HCT116 (cell line): ENCODE results near the gene FRAT2. TPM values are rescaled to one million over a fixed set of nuclear protein-coding genes. Genes with fewer than 3 reads are reported as not detected.

ENCODE experiments used
- ATAC-seq: fragments of 200-7000 bp; cut with Tn5 transposase; 2 replicates; pipeline ENCODE4 v1.9.1; 2020; ENCODE audit warnings: mild to moderate bottlenecking, moderate library complexity
- BruUV-seq: library from RNA; stranded (reverse); fragments of 400-500 nt; replicated peaks from 2 replicates; lab custom pipeline; 2021; lab: Mats Ljungman, UMichigan
- CTCF ChIA-PET: fragments of 300-600 bp; sonication (Branson Sonifier 250); formaldehyde crosslinking; loops from one replicate; lab custom pipeline; 2021; ENCODE audit warnings: antibody characterized with exemption; lab: Charles Lee
- POLR2A ChIA-PET: fragments of 300-600, 350-600 bp; sonication (Branson Sonifier 250); formaldehyde crosslinking; loops from one replicate; lab custom pipeline; 2021; ENCODE audit warnings: antibody characterized with exemption; lab: Charles Lee
- RAD21 ChIA-PET, 2 experiments: fragments of 300-600 bp; sonication (Branson Sonifier 250); formaldehyde crosslinking; loops; one replicate each; lab custom pipeline; 2023; ENCODE audit warnings: low total read pairs in 2 of 2; ENCODE audit not compliant: uncharacterized antibody in 2 of 2, unreplicated experiment in 2 of 2, low non-redundant PET in 1 of 2; lab: Charles Lee
- DNase-seq: peaks from one replicate; pipeline ENCODE4 v3.0.0-alpha.2; 2010; ENCODE audit warnings: low read depth, low spot score
- H2AFZ ChIP-seq: fragments of 200-600 bp; shearing (Covaris generic), sonication (generic); 2 replicates; pipeline ENCODE4 v1.6.1; 2017; ENCODE audit warnings: low read depth, mixed run types, mixed read lengths, antibody characterized with exemption, low read length; ENCODE audit not compliant: poor library complexity, severe bottlenecking
- H3K27ac ChIP-seq: 2 replicates; pipeline ENCODE4 v1.5.1; 2012; ENCODE audit warnings: low read depth, low read length
- H3K27me3 ChIP-seq: fragments of 200-600 bp; sonication (generic); 2 replicates; pipeline ENCODE4 v1.6.1; 2016; ENCODE audit warnings: mixed run types, low read length, mixed read lengths; ENCODE audit not compliant: insufficient read depth
- H3K36me3 ChIP-seq, 2 experiments: fragments of 200-500 bp in 1 of 2; fragments of 200-600 bp in 1 of 2; sonication (Bioruptor generic) in 1 of 2; sonication (generic) in 1 of 2; 2 replicates each; pipeline versions ENCODE4 v1.5.1 to v1.6.1; 2014 to 2016; ENCODE audit warnings: low read length in 2 of 2, inconsistent platforms in 1 of 2, mixed read lengths in 1 of 2, mixed run types in 1 of 2; ENCODE audit not compliant: insufficient read depth in 2 of 2, control insufficient read depth in 1 of 2
- H3K4me1 ChIP-seq, 2 experiments: fragments of 200-600 bp in 1 of 2; sonication (generic) in 1 of 2; 2 replicates each; pipeline versions ENCODE4 v1.5.1 to v1.6.1; 2012 to 2017; ENCODE audit warnings: low read length in 2 of 2, inconsistent platforms in 1 of 2, mild to moderate bottlenecking in 1 of 2, mixed read lengths in 1 of 2, mixed run types in 1 of 2, moderate library complexity in 1 of 2; ENCODE audit not compliant: insufficient read depth in 2 of 2, control insufficient read depth in 1 of 2
- H3K4me2 ChIP-seq: fragments of 200-600 bp; sonication (generic); 2 replicates; pipeline ENCODE4 v1.6.1; 2017; ENCODE audit warnings: mixed run types, low read length, mixed read lengths
- H3K4me3 ChIP-seq, 2 experiments: fragments of 200-600 bp in 1 of 2; sonication (generic) in 1 of 2; replicated peaks in 1 of 2; 2 replicates each; pipeline ENCODE4 v1.5.1; 2011 to 2016; ENCODE audit warnings: low read length in 2 of 2, control low read depth in 1 of 2, low read depth in 1 of 2, mild to moderate bottlenecking in 1 of 2, mixed read lengths in 1 of 2, mixed run types in 1 of 2
- H3K79me2 ChIP-seq: fragments of 200-600 bp; sonication (generic); 2 replicates; pipeline ENCODE4 v1.6.1; 2017; ENCODE audit warnings: mild to moderate bottlenecking, mixed run types, low read length, moderate library complexity, mixed read lengths; ENCODE audit not compliant: insufficient read depth
- H3K9ac ChIP-seq: fragments of 200-600 bp; sonication (generic); 2 replicates; pipeline ENCODE4 v1.6.1; 2016; ENCODE audit warnings: low read length, mixed read lengths
- H3K9me2 ChIP-seq: fragments of 200-600 bp; sonication (generic), shearing (Covaris generic); 2 replicates; pipeline ENCODE4 v1.6.1; 2017; ENCODE audit warnings: mixed run types, mild to moderate bottlenecking, moderate library complexity; ENCODE audit not compliant: insufficient read depth
- H3K9me3 ChIP-seq, 2 experiments: fragments of 200-500 bp in 1 of 2; fragments of 200-600 bp in 1 of 2; sonication (Bioruptor generic) in 1 of 2; sonication (generic) in 1 of 2; 2 replicates each; pipeline ENCODE4 v1.6.1; 2014 to 2017; ENCODE audit warnings: low read length in 2 of 2, mixed read lengths in 2 of 2, inconsistent platforms in 1 of 2, low read depth in 1 of 2, mild to moderate bottlenecking in 1 of 2, mixed run types in 1 of 2, moderate library complexity in 1 of 2; ENCODE audit not compliant: control insufficient read depth in 1 of 2, insufficient read depth in 1 of 2
- H4K20me1 ChIP-seq: fragments of 200-600 bp; sonication (generic), shearing (Covaris generic); 2 replicates; pipeline ENCODE4 v1.6.1; 2017; ENCODE audit warnings: mixed run types, mild to moderate bottlenecking, moderate library complexity; ENCODE audit not compliant: insufficient read depth
- ATF3 ChIP-seq: IDR thresholded peaks from 2 replicates; pipeline ENCODE4 v1.6.1; 2012
- CBX3 ChIP-seq: IDR thresholded peaks from 2 replicates; pipeline ENCODE4 v1.6.1; 2012; ENCODE audit warnings: low read depth
- ELF1 ChIP-seq: IDR thresholded peaks from 2 replicates; pipeline ENCODE4 v1.6.1; 2012; ENCODE audit warnings: low read depth, borderline replicate concordance
- EZH2 ChIP-seq: fragments of 200-600 bp; sonication (generic); IDR thresholded peaks from 2 replicates; pipeline ENCODE4 v1.6.1; 2017; ENCODE audit warnings: antibody characterized with exemption, mixed run types
- EZH2phosphoT487 ChIP-seq: fragments of 200-600 bp; IDR thresholded peaks from 2 replicates; pipeline ENCODE4 v1.6.1; 2018; ENCODE audit warnings: antibody characterized with exemption, borderline replicate concordance
- FOSL1 ChIP-seq: IDR thresholded peaks from 2 replicates; pipeline ENCODE4 v1.6.1; 2012; ENCODE audit warnings: low read depth
- JUND ChIP-seq: IDR thresholded peaks from 2 replicates; pipeline ENCODE4 v1.6.1; 2012
- POLR2AphosphoS5 ChIP-seq: IDR thresholded peaks from 2 replicates; pipeline ENCODE4 v1.6.1; 2011; ENCODE audit warnings: mild to moderate bottlenecking, low read depth, low read length, moderate library complexity
- SIN3A ChIP-seq: IDR thresholded peaks from 2 replicates; pipeline ENCODE4 v1.6.1; 2012; ENCODE audit warnings: low read depth
- SP1 ChIP-seq: IDR thresholded peaks from 2 replicates; pipeline ENCODE4 v1.6.1; 2012; ENCODE audit warnings: low read depth
- TCF7L2 ChIP-seq: IDR thresholded peaks from 2 replicates; pipeline ENCODE4 v1.7.0; 2011; ENCODE audit warnings: borderline replicate concordance, inconsistent platforms; ENCODE audit not compliant: insufficient read depth, insufficient read length; ENCODE audit errors: extremely low read depth
- ZBTB33 ChIP-seq: IDR thresholded peaks from 2 replicates; pipeline ENCODE4 v1.6.1; 2011; ENCODE audit warnings: mild to moderate bottlenecking, low read length, moderate library complexity; ENCODE audit not compliant: insufficient replicate concordance; ENCODE audit errors: extremely low read depth
- ZNF274 ChIP-seq: fragments of 200-500 bp; sonication (Bioruptor generic); IDR thresholded peaks from 2 replicates; pipeline ENCODE4 v1.6.1; 2014; ENCODE audit warnings: mild to moderate bottlenecking, low read depth, low read length, inconsistent platforms
- intact Hi-C: fragments of 100-400 bp; cut with micrococcal nuclease; formaldehyde crosslinking; loops from 2 replicates; pipeline ENCODE4 v1.10.0; 2022
- total RNA-seq: library from RNA; stranded (reverse); gene quantifications from one replicate; pipeline ENCODE4 v1.2.1, GENCODE V29; 2021; ENCODE audit not compliant: unreplicated experiment

Gene FRAT2
- total RNA-seq, 1 experiment from 2014 or later = 10.7 TPM

DNA sequence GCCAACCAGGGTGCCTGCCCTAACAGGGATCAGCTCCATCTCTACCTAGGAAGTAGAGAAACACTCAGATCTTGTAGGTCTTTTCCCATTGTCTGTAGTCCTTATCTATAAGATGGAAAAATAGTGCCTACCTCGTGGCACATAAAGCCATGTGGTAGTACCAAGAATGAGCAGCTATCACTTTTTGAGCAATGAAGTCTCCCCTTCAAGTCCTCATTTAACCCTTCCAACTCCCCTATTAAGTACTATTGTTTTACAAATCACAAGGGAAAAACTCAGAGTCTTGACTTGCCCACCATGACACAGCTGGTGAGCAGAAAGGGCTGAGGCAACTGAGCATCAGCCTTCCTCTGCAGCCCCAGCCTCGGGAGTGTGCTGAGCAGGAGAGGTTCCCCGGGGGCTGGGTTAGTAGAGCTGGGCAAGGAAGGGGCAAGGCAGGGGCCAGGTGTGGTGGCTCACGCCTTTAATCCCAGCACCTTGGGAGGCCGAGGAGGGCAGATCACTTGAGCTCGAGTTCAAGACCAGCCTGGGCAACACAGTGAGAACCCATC, 3.3 kb downstream of the FRAT2 start:
- Histone ChIP-seq H4K20me1 (no peaks in the 10 kb centered on the region), H3K9me2 (no peaks in the 10 kb centered on the region), H3K27me3 (no peaks in the 10 kb centered on the region), H3K36me3 (no peaks in the 10 kb centered on the region), H3K4me1 (peaks cover 32 to 41% of the 10 kb centered on the region in 2 experiments), H3K27ac (no peak overlapping the region)
- CTCF ChIA-PET = no interaction called here
- TF ChIP-seq ZBTB33 = no peak
- no peak for TF ChIP-seq EZH2
- TF ChIP-seq POLR2AphosphoS5 = no peak
- no peak for TF ChIP-seq SP1
- TF ChIP-seq FOSL1 = no peak
- no peak for TF ChIP-seq ELF1
- no peak for TF ChIP-seq CBX3
- TF ChIP-seq TCF7L2 = no peak
- no peak for TF ChIP-seq EZH2phosphoT487
- no peak for TF ChIP-seq ZNF274
- TF ChIP-seq SIN3A = no peak
- no peak for TF ChIP-seq JUND
- no peak for TF ChIP-seq ATF3
- TF ChIP-seq, all 23 proteins: peak for 0
- intact Hi-C loops = no loop called here
- no peak for DNase-seq
- Histone ChIP-seq H3K9ac (no peak overlapping the region), H3K79me2 (no peaks in the 10 kb centered on the region), H3K9me3 (no peaks in the 10 kb centered on the region), H2AFZ (no peak overlapping the region), H3K4me3 (no peak overlapping the region), H3K4me2 (no peak overlapping the region)
- POLR2A ChIA-PET = interaction anchor here (0.7 kb wide), 1 partner anchor 52 kb away, joined by 3 read pairs; no protein-coding TSS in a partner anchor
- BruUV-seq = no TSS peak
- no peak for ATAC-seq
- RAD21 ChIA-PET = no interaction called here
